HepG2 (cell line): ENCODE measurements around the gene LYPD6B.

Experiments used
- EP300 ChIP-seq, 3 experiments: sonication (generic) in 1 of 3; formaldehyde crosslinking in 1 of 3; IDR thresholded peaks; 2 replicates each; pipeline versions ENCODE4 v1.5.1 to v1.6.1; 2011 to 2020; ENCODE audit warnings: low read depth in 2 of 3, low read length in 2 of 3, borderline replicate concordance in 1 of 3, improper control_type of control experiment in 1 of 3, mild to moderate bottlenecking in 1 of 3, missing genetic modification reagents in 1 of 3, moderate library complexity in 1 of 3
- FOSL1 ChIP-seq: sonication (generic); formaldehyde crosslinking; IDR thresholded peaks from 2 replicates; pipeline ENCODE4 v1.9.0; 2021; ENCODE audit warnings: missing genetic modification reagents, borderline replicate concordance
- HOXD1 ChIP-seq: sonication (generic); formaldehyde crosslinking; IDR thresholded peaks from 2 replicates; pipeline ENCODE4 v1.5.0; 2020; ENCODE audit warnings: missing genetic modification reagents
- IRF9 ChIP-seq: sonication (generic); formaldehyde crosslinking; IDR thresholded peaks from 2 replicates; pipeline ENCODE4 v1.8.0; 2022; ENCODE audit warnings: missing genetic modification reagents, mild to moderate bottlenecking, borderline replicate concordance
- MYPOP ChIP-seq: sonication (generic); formaldehyde crosslinking; IDR thresholded peaks from 2 replicates; pipeline ENCODE4 v1.8.1; 2023; ENCODE audit warnings: mild to moderate bottlenecking, moderate library complexity, missing genetic modification reagents
- PTBP1 ChIP-seq: fragments of 200-400 bp; formaldehyde crosslinking; IDR thresholded peaks from 2 replicates; pipeline ENCODE4 v1.6.1; 2018; ENCODE audit warnings: low read length, low read depth; ENCODE audit not compliant: poor library complexity, severe bottlenecking
- SIN3A ChIP-seq: IDR thresholded peaks from 2 replicates; pipeline ENCODE4 v1.6.1; 2011; ENCODE audit warnings: low read depth, mild to moderate bottlenecking, control low read depth, low read length, borderline replicate concordance
- SMAD3 ChIP-seq: sonication (generic); formaldehyde crosslinking; IDR thresholded peaks from 2 replicates; pipeline ENCODE4 v1.4.0; 2020; ENCODE audit warnings: missing genetic modification reagents
- SMC3 ChIP-seq: IDR thresholded peaks from 2 replicates; pipeline ENCODE4 v1.6.1; 2011; ENCODE audit warnings: low read length, improper control_type of control experiment
- SOX6 ChIP-seq, 2 experiments: fragments of 450-650 bp in 1 of 2; sonication (generic) in 1 of 2; formaldehyde crosslinking in 1 of 2; IDR thresholded peaks; 2 replicates each; pipeline versions ENCODE4 v1.4.0 to v1.6.1; 2017 to 2020; ENCODE audit warnings: antibody characterized with exemption in 1 of 2, mild to moderate bottlenecking in 1 of 2, missing genetic modification reagents in 1 of 2
- TF ChIP-seq, protein P1 (sequence below): sonication (generic); formaldehyde crosslinking; IDR thresholded peaks from 2 replicates; pipeline ENCODE4 v1.4.0; 2020; ENCODE audit warnings: missing genetic modification reagents, borderline replicate concordance
- TF ChIP-seq, protein P2 (sequence below): sonication (generic); formaldehyde crosslinking; IDR thresholded peaks from 2 replicates; pipeline ENCODE4 v1.5.0; 2020; ENCODE audit warnings: mild to moderate bottlenecking, missing genetic modification reagents, moderate library complexity

DNA sequence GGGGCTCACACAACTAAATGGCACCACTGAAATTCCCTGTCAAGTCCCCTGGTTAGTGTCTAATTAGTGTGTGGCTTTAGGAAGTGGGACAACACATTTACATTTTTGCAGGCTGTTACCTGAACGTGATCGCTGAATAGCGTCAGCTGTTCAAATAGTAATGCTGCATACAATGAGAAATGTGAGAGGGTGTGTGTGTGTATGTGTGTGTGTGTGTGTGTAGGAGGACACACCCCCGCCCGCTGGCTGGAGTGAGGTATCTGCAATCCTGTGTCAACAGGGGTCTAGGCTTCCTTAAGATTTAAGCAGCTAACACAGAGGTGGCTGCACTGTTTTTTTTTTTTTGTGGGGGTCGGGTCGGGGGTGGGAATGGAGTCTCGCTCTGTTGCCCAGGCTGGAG, 4.8 kb upstream of the LYPD6B start:
- TF ChIP-seq IRF9 (CRISPR knock-in tag) (no peak), EP300 (IDR thresholded peaks at IDR 0.05; ENCODE audit: low read depth in 2 of 2, low read length in 2 of 2) (no peak), EP300 (CRISPR knock-in tag; IDR thresholded peaks at IDR 0.05; ENCODE audit: borderline replicate concordance) (no peak), PTBP1 (no peak), SIN3A (no peak), MYPOP (CRISPR knock-in tag) (no peak), SMC3 (no peak), SMAD3 (CRISPR knock-in tag) (no peak), FOSL1 (CRISPR knock-in tag) (no peak), HOXD1 (CRISPR knock-in tag) (no peak), SOX6 (IDR thresholded peaks at IDR 0.05) (no peak), SOX6 (CRISPR knock-in tag; IDR thresholded peaks at IDR 0.05) (no peak)
- TF ChIP-seq, protein P1, sequence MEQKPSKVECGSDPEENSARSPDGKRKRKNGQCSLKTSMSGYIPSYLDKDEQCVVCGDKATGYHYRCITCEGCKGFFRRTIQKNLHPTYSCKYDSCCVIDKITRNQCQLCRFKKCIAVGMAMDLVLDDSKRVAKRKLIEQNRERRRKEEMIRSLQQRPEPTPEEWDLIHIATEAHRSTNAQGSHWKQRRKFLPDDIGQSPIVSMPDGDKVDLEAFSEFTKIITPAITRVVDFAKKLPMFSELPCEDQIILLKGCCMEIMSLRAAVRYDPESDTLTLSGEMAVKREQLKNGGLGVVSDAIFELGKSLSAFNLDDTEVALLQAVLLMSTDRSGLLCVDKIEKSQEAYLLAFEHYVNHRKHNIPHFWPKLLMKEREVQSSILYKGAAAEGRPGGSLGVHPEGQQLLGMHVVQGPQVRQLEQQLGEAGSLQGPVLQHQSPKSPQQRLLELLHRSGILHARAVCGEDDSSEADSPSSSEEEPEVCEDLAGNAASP (CRISPR knock-in tag) = no peak
- TF ChIP-seq, protein P2, sequence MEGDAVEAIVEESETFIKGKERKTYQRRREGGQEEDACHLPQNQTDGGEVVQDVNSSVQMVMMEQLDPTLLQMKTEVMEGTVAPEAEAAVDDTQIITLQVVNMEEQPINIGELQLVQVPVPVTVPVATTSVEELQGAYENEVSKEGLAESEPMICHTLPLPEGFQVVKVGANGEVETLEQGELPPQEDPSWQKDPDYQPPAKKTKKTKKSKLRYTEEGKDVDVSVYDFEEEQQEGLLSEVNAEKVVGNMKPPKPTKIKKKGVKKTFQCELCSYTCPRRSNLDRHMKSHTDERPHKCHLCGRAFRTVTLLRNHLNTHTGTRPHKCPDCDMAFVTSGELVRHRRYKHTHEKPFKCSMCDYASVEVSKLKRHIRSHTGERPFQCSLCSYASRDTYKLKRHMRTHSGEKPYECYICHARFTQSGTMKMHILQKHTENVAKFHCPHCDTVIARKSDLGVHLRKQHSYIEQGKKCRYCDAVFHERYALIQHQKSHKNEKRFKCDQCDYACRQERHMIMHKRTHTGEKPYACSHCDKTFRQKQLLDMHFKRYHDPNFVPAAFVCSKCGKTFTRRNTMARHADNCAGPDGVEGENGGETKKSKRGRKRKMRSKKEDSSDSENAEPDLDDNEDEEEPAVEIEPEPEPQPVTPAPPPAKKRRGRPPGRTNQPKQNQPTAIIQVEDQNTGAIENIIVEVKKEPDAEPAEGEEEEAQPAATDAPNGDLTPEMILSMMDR (CRISPR knock-in tag) = no peak
